ENCODE data around the gene F8.
A peak's percentile ranks its signal among the peaks of the same experiment; 100 is the strongest.

F8 gene

DNA sequence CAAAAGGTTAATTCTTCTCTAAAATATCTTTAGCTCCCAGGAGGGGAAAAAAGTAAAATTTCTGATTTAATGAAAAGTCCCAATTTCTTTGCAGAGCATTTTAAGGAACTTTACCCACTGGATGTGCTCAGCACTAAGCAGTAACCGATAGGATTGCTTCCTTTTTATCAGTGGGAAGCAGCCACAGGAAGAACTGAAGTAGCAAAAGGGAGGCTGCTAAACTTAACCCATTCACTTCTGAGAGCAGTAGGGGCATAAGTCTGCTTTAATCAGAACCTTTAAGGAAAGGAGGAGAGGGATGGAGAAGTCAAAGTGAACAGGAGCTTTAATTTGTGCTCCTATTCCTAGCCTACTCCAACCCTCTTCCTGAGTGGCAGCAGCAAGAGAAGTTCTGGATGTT is at the start of gene F8:
Gene F8 (minus strand): TSS at position 139 of the 400 bp plus-strand sequence. CDS start 171 bp downstream, outside the sequence.
- ATAC-seq (ENCODE audit: low read depth) (no peak), DNase-seq (ENCODE audit: low spot score in 2 of 2) (no peak)
- H3K9me3 Mint-ChIP-seq, result no peaks in the 10 kb centered on the region
- H3K4me3 Mint-ChIP-seq, result no peak within 1 kb of the TSS
- H3K27ac Mint-ChIP-seq, result no peak within 1 kb of the TSS
- H3K27me3 Mint-ChIP-seq, result no peaks in the 10 kb centered on the region
- peaks cover 2% of the 10 kb centered on the region for H3K4me1 Mint-ChIP-seq
- H3K36me3 Mint-ChIP-seq, result no peaks in the 10 kb centered on the region

DNA sequence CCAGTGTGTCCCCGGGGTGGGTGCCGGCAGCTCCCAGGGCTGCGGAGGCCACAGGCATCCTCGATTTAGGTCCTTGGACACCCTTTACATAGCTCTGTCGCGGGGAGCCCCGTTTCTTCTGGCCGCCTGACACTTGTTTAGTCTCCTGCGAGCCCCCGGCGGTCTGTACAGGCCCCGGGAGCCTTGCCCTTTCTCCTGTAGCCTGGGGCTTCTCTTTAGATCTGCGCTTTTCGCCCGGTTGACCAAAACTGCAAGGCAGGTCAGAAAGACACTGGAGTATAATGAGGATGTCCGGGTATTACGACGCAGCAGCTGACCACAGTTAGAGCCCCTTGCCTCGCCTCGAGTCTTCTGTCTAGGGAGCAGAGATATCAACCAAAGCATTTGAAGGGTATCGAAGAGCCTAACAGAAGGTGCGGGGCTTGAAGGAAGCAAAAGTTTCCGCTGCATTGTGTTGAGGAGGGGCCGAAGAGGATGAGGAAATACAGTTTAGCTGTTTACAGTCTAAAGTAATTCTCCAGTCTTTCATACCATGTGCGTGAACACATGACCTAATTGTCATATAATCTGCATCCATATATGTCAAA is 49.3 kb upstream of the F8 start:
- Mint-ChIP-seq H3K4me3 (peak overlapping the region; percentile 90), H3K27ac (peak overlapping the region; percentile 93), H3K27me3 (no peaks in the 10 kb centered on the region), H3K36me3 (peaks cover 17% of the 10 kb centered on the region), H3K4me1 (peaks cover 29% of the 10 kb centered on the region), H3K9me3 (no peaks in the 10 kb centered on the region)
- DNase-seq (ENCODE audit: low spot score in 2 of 2) (no peak), ATAC-seq (ENCODE audit: low read depth) (no peak)

DNA sequence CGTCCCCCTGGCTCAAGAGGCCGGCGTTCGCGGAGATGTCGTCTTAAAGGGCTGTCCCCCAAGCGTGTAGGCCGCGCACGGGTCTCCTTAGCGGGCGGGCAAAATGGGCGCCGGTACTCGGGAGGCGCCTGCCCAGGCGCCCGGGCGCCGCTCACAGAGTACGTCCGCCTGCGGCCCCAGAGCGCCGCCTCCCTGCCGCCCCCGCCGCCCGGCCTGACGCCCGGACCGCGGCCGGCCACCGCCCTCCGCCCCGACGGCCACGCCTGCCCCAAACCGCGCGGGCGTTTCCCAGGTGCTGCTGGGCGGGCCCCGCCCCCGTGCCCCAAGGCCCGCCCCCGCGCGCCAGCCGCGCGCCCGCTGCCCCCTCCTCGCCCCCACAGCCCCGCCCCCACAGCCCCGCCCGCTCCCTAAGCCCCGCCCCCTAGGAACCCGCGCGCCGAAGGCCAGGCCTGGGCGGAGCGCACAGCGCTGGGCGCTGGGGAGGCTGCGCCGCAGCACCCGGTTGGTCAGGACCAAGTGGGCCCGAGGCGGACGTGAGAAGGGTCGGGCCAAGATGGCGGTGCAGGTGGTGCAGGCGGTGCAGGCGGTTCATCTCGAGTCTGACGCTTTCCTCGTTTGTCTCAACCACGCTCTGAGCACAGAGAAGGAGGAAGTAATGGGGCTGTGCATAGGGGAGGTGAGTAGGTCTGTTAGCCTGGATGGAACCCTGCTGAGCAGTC is 48.6 kb upstream of the F8 start, which contains the start of the genes BRCC3, CMC4 and MTCP1:
Gene BRCC3 (plus strand): TSS at position 534 of the 719 bp plus-strand sequence. CDS start 20 bp downstream, at position 554.
Gene CMC4 (minus strand): TSS at position 162 of the 719 bp plus-strand sequence. CDS start 7,113 bp downstream, outside the sequence.
Gene MTCP1 (minus strand): TSS at position 162 of the 719 bp plus-strand sequence. CDS start 5,126 bp downstream, outside the sequence.
- DNase-seq (ENCODE audit: low spot score in 2 of 2), result peak; percentile 65 to 74
- peaks cover 29% of the 10 kb centered on the region for H3K4me1 Mint-ChIP-seq

DNA sequence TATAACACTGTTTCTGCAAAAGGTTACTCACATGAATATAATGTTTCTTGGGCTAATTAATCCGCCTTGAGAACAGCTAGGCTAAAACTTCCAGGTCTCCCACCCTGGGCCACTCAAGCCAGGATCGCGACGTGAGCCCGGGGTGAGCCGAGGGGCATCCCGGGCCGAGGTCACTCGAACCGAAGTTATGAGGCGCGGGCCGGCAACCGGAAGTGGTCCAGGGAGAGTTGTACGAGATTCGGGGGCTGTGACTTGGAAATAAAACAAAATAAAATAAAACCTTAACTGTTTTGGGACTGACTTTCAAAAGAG is 48.1 kb upstream of the F8 start:
- peak overlapping the region; percentile 81 for H3K4me3 Mint-ChIP-seq
- H3K9me3 Mint-ChIP-seq, result no peaks in the 10 kb centered on the region
- no peaks in the 10 kb centered on the region for H3K27me3 Mint-ChIP-seq
- H3K27ac Mint-ChIP-seq, result peak overlapping the region; percentile 93
- peaks cover 15% of the 10 kb centered on the region for H3K36me3 Mint-ChIP-seq
- ATAC-seq (ENCODE audit: low read depth) (no peak), DNase-seq (ENCODE audit: low spot score in 2 of 2) (no peak)
- peaks cover 29% of the 10 kb centered on the region for H3K4me1 Mint-ChIP-seq

More for the DNA sequence above, 48.6 kb upstream of the F8 start, which contains the start of the genes BRCC3, CMC4 and MTCP1:
- Mint-ChIP-seq H3K27ac (peak within 1 kb of the TSS; percentile 93), H3K36me3 (peaks cover 17% of the 10 kb centered on the region), H3K4me3 (peak within 1 kb of the TSS; percentile 90), H3K9me3 (no peaks in the 10 kb centered on the region), H3K27me3 (no peaks in the 10 kb centered on the region)
- ATAC-seq (ENCODE audit: low read depth), result peak; percentile 77

DNA sequence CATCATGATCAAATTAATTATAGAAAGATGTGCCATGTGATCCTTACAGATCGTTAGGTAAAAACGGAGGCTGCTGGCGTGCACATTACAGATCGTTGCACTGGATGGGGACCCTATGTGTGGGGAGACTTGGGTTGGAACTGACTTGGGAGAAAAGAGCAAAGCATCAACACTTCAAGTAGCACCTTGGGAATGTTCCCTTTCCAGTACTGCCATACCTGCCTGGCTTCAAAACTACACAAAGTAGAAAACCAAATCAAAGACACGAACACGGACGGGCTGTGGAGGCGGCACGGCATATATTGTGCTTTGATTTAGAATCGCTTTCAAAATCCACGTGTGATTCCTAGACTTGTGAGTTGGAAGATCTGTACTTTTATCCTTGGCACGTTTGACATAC is 47.5 kb upstream of the F8 start:
- DNase-seq (ENCODE audit: low spot score in 2 of 2) (no peak), ATAC-seq (ENCODE audit: low read depth) (no peak)
- peaks cover 10% of the 10 kb centered on the region for H3K36me3 Mint-ChIP-seq
- H3K4me1 Mint-ChIP-seq, result peaks cover 24% of the 10 kb centered on the region
- H3K4me3 Mint-ChIP-seq, result peak overlapping the region; percentile 81
- H3K27ac Mint-ChIP-seq, result peak overlapping the region; percentile 93
- H3K27me3 Mint-ChIP-seq, result no peaks in the 10 kb centered on the region
- no peaks in the 10 kb centered on the region for H3K9me3 Mint-ChIP-seq

DNA sequence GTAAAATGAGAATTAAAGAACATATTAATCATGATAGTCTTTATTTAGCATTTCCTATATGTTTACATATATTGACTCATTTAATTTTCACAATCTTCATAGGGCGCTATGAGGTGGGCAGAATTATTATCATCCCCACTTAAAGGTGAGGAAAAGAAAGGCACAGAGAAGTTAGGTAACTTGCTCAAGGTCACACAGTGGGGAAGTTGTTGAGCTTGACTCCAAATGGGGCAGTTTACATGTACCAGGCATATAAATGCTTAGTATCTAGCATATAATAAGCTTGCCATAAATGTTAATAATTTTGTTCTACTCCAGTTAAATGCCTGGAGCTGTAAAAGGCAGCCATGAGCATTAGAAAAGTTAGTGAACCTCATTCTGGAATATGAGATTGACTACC is 46.9 kb upstream of the F8 start:
- peaks cover 23% of the 10 kb centered on the region for H3K4me1 Mint-ChIP-seq
- H3K36me3 Mint-ChIP-seq, result peaks cover 10% of the 10 kb centered on the region
- no peak overlapping the region for H3K27ac Mint-ChIP-seq
- H3K27me3 Mint-ChIP-seq, result no peaks in the 10 kb centered on the region
- H3K9me3 Mint-ChIP-seq, result no peaks in the 10 kb centered on the region
- no peak overlapping the region for H3K4me3 Mint-ChIP-seq
- DNase-seq (ENCODE audit: low spot score in 2 of 2) (no peak), ATAC-seq (ENCODE audit: low read depth) (no peak)

DNA sequence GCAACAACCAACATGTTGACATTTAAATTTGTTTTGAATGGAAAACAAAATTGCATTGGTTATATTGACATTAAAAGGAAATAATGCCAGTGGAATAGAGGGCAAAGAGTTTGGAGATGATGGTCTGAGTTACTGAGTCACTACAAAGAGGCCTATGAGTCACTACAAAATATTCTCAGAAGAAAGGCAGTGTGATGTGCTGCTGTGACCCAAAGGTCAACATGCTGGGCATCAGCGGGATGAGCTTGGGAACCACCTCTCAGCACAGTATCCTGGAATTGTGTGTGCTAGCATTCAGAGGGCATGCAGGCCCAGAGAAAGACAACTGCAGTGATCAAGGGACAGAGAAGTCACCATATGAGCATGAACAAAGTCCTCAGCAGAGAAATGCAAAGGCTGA is 45.6 kb upstream of the F8 start:
- peaks cover 13% of the 10 kb centered on the region for H3K4me1 Mint-ChIP-seq
- ATAC-seq (ENCODE audit: low read depth) (no peak), DNase-seq (ENCODE audit: low spot score in 2 of 2) (no peak)
- H3K9me3 Mint-ChIP-seq, result no peaks in the 10 kb centered on the region
- H3K36me3 Mint-ChIP-seq, result no peaks in the 10 kb centered on the region
- no peaks in the 10 kb centered on the region for H3K27me3 Mint-ChIP-seq
- no peak overlapping the region for H3K27ac Mint-ChIP-seq
- H3K4me3 Mint-ChIP-seq, result no peak overlapping the region

DNA sequence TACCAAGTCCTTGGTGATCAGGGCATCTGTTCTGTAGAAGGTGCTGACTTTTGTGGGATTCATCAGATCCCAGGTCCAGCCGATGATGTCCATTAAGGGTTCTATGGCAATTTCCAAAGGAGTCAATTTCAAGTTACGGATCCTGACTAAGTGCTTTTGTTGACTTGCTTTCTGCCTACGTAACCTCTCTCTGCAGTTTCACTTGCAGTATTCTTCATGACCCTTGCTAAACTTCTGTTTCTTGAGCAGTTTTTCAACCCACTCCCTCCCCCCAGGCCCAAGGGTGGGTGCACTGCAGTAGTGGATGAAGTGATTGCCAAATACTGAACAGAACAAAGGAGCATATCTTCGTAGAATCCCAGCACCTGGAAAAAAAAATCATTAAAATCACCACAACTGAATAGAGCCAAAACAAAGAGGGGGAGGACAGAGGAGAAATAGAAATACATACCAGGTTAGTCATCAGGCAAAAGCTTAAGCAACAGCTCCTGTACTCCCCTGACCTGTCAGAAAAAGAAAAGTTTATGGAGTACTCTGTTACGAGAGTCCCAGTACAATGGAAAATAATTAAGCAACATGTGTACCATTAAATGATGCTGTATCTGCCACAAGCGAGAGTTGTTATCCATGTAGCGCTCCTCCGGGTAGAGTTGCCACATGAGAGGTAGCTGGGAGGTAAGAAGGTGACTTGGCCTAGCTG is 42.7 kb upstream of the F8 start:
- Mint-ChIP-seq H3K9me3 (no peaks in the 10 kb centered on the region), H3K4me1 (peaks cover 9% of the 10 kb centered on the region), H3K27me3 (no peaks in the 10 kb centered on the region), H3K36me3 (no peaks in the 10 kb centered on the region), H3K4me3 (no peak overlapping the region), H3K27ac (no peak overlapping the region)
- DNase-seq (ENCODE audit: low spot score in 2 of 2) (no peak), ATAC-seq (ENCODE audit: low read depth) (no peak)

DNA sequence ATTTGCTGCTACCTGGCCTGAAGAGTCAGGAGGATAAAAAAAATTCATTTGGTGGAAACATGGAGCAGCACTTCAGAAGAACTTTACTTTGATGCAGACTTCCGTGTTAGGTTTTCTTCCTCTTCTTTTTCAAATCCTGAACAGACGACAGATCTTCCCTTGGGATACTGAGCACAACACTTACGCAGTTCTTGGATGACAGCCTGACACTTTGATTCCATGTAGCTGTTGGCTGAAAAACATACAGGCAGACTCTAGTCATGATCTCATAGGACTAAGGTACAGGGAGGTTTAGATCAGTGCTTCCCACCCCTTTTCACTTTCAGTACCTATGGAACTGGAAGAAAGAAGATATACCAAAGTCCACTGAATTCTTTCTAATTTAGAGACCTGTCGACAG is 39.2 kb upstream of the F8 start:
- no peaks in the 10 kb centered on the region for H3K36me3 Mint-ChIP-seq
- no peaks in the 10 kb centered on the region for H3K9me3 Mint-ChIP-seq
- DNase-seq (ENCODE audit: low spot score in 2 of 2) (no peak), ATAC-seq (ENCODE audit: low read depth) (no peak)
- no peaks in the 10 kb centered on the region for H3K27me3 Mint-ChIP-seq
- peaks cover 3% of the 10 kb centered on the region for H3K4me1 Mint-ChIP-seq
- no peak overlapping the region for H3K27ac Mint-ChIP-seq
- no peak overlapping the region for H3K4me3 Mint-ChIP-seq

DNA sequence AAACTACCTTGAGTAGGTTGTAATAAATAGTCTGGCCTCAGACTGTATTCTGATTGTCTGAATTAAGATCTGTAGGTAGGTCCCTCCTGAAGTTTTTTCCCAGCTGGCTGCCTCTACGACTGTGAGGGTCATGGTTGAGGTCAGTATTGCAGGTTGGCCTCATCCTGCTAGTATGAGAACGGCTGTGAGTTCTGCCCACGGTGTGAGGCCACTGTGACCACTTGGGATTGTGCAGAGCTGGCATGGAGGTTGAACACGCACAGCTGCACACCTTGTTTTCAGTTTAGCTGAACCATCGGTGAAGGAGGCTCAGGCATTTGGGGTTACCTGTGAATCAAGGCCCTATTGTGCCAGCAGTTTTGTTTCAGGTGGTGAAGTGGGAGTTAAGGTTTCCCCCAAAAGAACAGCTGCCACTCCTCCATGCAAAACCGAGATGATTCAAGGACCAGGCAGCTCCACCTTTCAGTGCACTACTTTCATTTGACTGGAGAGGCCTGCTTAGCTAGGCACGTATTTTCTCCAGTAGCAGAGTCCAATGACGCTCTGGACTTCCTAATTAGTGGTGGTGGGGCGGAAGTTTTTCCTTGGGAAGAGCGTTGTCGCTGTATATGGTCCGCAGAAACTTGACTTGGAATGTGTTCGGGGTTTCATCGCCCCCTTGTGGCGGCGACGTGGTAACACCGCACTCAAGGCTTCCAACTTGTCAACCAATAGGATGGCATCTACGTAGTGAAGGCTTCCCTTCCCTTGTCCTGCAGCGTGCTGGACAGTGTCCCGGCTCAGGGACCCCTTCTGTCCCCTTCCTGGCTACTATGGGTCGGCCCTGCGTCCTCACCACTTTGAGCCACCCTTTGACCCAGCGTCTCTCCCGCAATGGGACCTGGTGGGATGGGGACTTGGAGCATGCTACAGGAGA is 34.6 kb upstream of the F8 start:
- H3K27ac Mint-ChIP-seq, result no peak overlapping the region
- DNase-seq (ENCODE audit: low spot score in 2 of 2), result peak; percentile 28 to 33
- no peaks in the 10 kb centered on the region for H3K27me3 Mint-ChIP-seq
- H3K4me3 Mint-ChIP-seq, result peak overlapping the region; percentile 61
- H3K36me3 Mint-ChIP-seq, result peaks cover 3% of the 10 kb centered on the region
- peaks cover 3% of the 10 kb centered on the region for H3K4me1 Mint-ChIP-seq
- H3K9me3 Mint-ChIP-seq, result no peaks in the 10 kb centered on the region
- ATAC-seq (ENCODE audit: low read depth), result peak; percentile 58

DNA sequence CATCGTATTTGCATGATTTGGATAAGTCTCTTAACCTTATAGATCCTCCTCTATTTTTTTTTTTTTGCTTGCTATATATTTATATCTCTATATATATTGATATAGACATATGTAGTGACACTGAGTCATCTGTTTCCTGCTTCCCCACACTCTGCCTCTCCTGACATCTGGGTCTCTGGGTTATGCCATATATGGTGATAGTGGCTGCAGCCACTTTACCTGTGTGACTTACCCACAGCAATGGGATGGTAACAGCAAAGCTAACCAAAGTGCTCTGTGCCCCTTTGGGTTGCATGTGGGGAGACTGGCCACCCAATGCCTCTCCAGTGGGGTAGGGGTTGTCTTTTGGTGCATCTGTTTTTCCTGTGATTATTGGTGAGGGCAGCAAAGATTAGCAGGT is 33.9 kb upstream of the F8 start:
- Mint-ChIP-seq H3K27ac (no peak overlapping the region), H3K36me3 (peaks cover 7% of the 10 kb centered on the region), H3K4me3 (no peak overlapping the region), H3K9me3 (no peaks in the 10 kb centered on the region), H3K27me3 (no peaks in the 10 kb centered on the region), H3K4me1 (peaks cover 3% of the 10 kb centered on the region)
- no peak for ATAC-seq (ENCODE audit: low read depth)
- DNase-seq (ENCODE audit: low spot score in 2 of 2), result no peak

DNA sequence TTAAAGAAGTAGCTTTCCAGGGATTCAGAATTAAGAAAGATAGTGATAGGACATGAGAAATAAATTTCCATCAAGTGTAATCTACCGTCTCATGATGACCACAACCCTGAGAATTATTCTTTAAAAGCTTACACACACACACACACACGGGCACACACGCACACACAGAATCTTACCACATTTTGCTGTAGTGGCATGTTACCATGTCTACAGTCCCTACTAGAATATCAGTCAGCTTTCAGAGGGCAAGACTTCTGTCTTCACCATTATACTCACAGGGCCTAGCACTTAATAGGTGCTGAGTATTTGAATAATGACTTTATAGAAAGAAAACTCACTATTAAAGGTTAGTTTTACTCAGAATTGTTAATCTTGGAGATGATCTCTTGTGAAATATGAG is 33.0 kb upstream of the F8 start:
- H3K27ac Mint-ChIP-seq, result no peak overlapping the region
- DNase-seq (ENCODE audit: low spot score in 2 of 2), result no peak
- no peaks in the 10 kb centered on the region for H3K27me3 Mint-ChIP-seq
- H3K9me3 Mint-ChIP-seq, result no peaks in the 10 kb centered on the region
- H3K36me3 Mint-ChIP-seq, result peaks cover 8% of the 10 kb centered on the region
- no peak for ATAC-seq (ENCODE audit: low read depth)
- H3K4me3 Mint-ChIP-seq, result no peak overlapping the region
- H3K4me1 Mint-ChIP-seq, result peaks cover 3% of the 10 kb centered on the region

DNA sequence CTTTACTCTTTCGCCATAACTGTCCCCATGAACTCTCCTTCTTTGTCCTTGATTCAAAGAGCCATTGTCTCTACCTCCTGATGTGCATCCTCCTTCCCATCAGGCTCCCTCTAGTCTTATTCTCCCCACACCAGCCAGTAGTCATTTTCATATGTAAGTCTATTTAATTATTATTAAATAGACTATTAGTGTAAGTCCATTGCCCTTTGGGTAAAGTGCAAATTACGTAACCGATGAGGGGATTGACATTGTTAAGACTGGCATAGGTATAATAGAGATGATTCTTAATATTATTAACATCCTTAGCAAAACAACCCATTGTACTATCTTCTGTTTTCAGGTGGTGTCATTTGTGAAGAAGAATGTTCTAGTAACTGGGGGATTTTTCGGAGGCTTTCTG is 31.7 kb upstream of the F8 start:
- Mint-ChIP-seq H3K36me3 (peaks cover 10% of the 10 kb centered on the region), H3K9me3 (no peaks in the 10 kb centered on the region), H3K4me1 (peaks cover 3% of the 10 kb centered on the region), H3K27me3 (no peaks in the 10 kb centered on the region), H3K27ac (no peak overlapping the region), H3K4me3 (no peak overlapping the region)
- no peak for DNase-seq (ENCODE audit: low spot score in 2 of 2)
- ATAC-seq (ENCODE audit: low read depth), result no peak
